ENCODE measurements around the gene CD2AP.

DNA sequence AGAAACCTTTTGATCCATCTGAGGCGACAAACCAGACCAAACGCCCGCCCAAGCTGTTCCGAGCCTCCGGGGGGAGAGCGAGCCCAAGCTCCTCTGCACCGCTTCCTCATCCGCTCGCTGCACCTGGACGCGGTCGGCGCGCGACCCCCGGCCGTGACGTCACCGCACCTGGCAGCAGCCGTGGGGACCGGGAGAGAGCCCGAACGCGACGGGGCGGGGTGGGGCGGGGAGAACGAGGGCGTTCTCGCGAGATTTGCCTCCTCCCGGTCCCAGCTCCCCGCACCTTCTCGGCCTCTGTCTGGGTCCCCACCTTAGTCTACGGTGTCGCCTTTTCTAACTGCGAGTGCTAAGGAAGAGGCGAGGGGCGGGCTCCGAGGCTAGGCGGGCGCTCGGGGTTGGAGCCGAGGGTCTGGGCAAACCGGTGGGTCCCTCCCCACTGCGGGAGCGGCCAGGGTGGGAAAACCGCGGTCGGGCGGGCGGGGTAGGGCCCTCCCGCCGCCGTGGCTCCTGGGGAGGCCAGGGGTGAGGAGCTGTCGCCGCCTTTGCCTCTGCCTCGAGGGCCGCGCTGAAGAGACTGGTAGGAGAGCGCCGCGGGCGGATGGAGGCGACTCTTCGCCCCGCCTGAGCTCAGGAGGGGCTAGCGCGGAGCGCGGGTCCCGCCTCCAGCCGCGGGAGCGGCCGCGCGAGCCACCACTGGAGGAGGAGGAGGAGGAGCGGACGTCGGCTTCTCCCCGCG is at the start of gene CD2AP:
- TF ChIP-seq CTCF (IDR thresholded peaks at IDR 0.05) (no peak), POLR2A (IDR thresholded peaks at IDR 0.05) (no peak)

Data from vagina (tissue), 2 donors.